CD4-positive, alpha-beta memory T cell (primary cell): Measurements from ENCODE around the gene EVC. TPM values are rescaled to one million over a fixed set of nuclear protein-coding genes. Genes with fewer than 3 reads are reported as not detected.

Experiments
- CTCF ChIA-PET: fragments of 350-600 bp; sonication (Branson Sonifier 250); formaldehyde crosslinking; loops from one replicate; lab custom pipeline; 2021; ENCODE audit warnings: inconsistent platforms; ENCODE audit not compliant: partially characterized antibody; lab: Charles Lee
- POLR2A ChIA-PET: fragments of 350-600 bp; sonication (Branson Sonifier 250); formaldehyde crosslinking; loops from one replicate; lab custom pipeline; 2021; ENCODE audit not compliant: partially characterized antibody; lab: Charles Lee
- DNase-seq, 5 donors: peaks; one replicate each; pipeline versions ENCODE4 v3.0.0 to v3.0.0-alpha.2; 2020 to 2022; ENCODE audit warnings: mixed read lengths in 1 of 5
- H3K27ac ChIP-seq: one replicate; pipeline ENCODE4 v1.7.0; 2013; ENCODE audit warnings: low read depth, low read length
- H3K27me3 ChIP-seq: 2 replicates; pipeline ENCODE4 v1.7.0; 2013; ENCODE audit warnings: mild to moderate bottlenecking, low read length, moderate library complexity; ENCODE audit not compliant: insufficient read depth
- H3K36me3 ChIP-seq: 2 replicates; pipeline ENCODE4 v1.7.0; 2013; ENCODE audit warnings: mild to moderate bottlenecking, low read length, moderate library complexity; ENCODE audit not compliant: insufficient read depth
- H3K4me1 ChIP-seq: 2 replicates; pipeline ENCODE4 v1.7.0; 2013; ENCODE audit warnings: mild to moderate bottlenecking, low read length, moderate library complexity; ENCODE audit not compliant: insufficient read depth
- H3K4me3 ChIP-seq, 2 donors: one replicate each; pipeline ENCODE4 v1.7.0; 2013; ENCODE audit warnings: low read length in 2 of 2, mild to moderate bottlenecking in 1 of 2
- H3K9me3 ChIP-seq, 2 donors: one replicate each; pipeline ENCODE4 v1.7.0; 2013; ENCODE audit warnings: low read length in 2 of 2, control low read depth in 1 of 2; ENCODE audit not compliant: control insufficient read depth in 1 of 2
- H3K27ac Mint-ChIP-seq, 7 donors: one replicate each; pipeline ENCODE4 v1.8.0; 2020 to 2021; ENCODE audit warnings: mixed read lengths in 7 of 7, mild to moderate bottlenecking in 6 of 7, inconsistent platforms in 3 of 7, moderate library complexity in 3 of 7
- H3K27me3 Mint-ChIP-seq, 2 donors: one replicate each; pipeline ENCODE4 v1.8.0; 2020 to 2021; ENCODE audit warnings: mixed read lengths in 2 of 2
- H3K36me3 Mint-ChIP-seq, 2 donors: one replicate each; pipeline ENCODE4 v1.8.0; 2020 to 2021; ENCODE audit warnings: mixed read lengths in 2 of 2, inconsistent platforms in 1 of 2, mild to moderate bottlenecking in 1 of 2
- H3K4me1 Mint-ChIP-seq, 4 donors: one replicate each; pipeline ENCODE4 v1.8.0; 2020 to 2021; ENCODE audit warnings: mixed read lengths in 4 of 4, mild to moderate bottlenecking in 1 of 4
- H3K4me3 Mint-ChIP-seq, 8 donors: one replicate each; pipeline ENCODE4 v1.8.0; 2020 to 2021; ENCODE audit warnings: mixed read lengths in 8 of 8, mild to moderate bottlenecking in 7 of 8, moderate library complexity in 6 of 8, inconsistent platforms in 3 of 8
- H3K9me3 Mint-ChIP-seq, 8 donors: one replicate each; pipeline ENCODE4 v1.8.0; 2020 to 2021; ENCODE audit warnings: mixed read lengths in 8 of 8, mild to moderate bottlenecking in 5 of 8, inconsistent platforms in 3 of 8, moderate library complexity in 1 of 8
- intact Hi-C: fragments of 100-400 bp; cut with micrococcal nuclease; formaldehyde crosslinking; loops from one replicate; pipeline ENCODE4 v1.15.1; 2023
- polyA plus RNA-seq, 2 donors: library from polyadenylated mRNA; unstranded; fragments of 300-500 nt; fragmentation: Illumina TruSeq; gene quantifications; one replicate each; pipeline ENCODE4 v1.2.3, GENCODE V29; 2021
- total RNA-seq, 2 experiments: library from RNA; stranded (reverse); gene quantifications; one replicate each; pipeline ENCODE4 v1.2.3, GENCODE V29; 2021

EVC gene
- total and polyA plus RNA-seq, 4 experiments from 2014 or later: 0.17 to 2.9 (median 2.1) TPM; not detected in 1

DNA sequence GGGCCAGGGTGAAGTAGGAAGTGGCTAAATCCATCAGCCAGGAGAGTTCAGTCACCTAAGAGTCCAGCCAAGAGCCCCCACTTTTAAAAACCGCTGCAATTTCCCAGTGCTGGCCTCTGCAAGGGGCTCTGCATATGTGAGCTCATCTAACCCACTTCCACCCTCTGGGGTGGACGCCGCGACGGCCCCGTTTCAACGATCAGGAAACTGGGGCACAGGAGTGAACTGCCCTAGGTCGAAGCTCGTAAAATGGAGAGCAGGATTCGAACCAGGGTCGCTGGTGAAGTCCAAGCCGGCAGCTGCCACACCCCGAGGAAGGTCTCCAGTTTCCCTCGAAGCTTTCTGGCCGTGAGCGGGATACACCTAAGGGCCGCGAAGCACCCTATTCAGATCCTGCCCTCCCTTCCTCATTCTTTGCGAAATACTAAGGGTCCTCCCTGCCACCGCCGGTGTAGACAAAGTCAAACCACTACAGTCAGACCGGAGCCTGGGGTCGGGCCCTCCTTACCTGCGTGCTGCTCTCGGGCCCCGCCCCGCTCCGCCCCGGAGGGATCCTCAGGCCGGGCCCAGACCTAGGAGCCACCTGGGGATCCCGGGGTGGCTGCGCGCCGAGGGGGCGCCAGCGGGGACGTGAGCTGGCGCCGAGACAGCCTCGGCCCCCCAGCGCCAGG, 3.1 kb upstream of the EVC start:
- peak overlapping the region in 1 of 2 donors; percentile 11 for H3K4me3 ChIP-seq
- no peak for DNase-seq
- intact Hi-C loops: no loop called here
- Mint-ChIP-seq H3K4me3 (peak overlapping the region; percentile 9 to 79 (median 60)), H3K9me3 (peaks cover 0 to 8% (median 3%) of the 10 kb centered on the region in 8 donors), H3K36me3 (peaks cover 0 to 2% of the 10 kb centered on the region in 2 donors), H3K27ac (peak overlapping the region in 1 of 7 donors; percentile 10), H3K27me3 (peaks cover 11 to 30% of the 10 kb centered on the region in 2 donors), H3K4me1 (peaks cover 14 to 47% (median 27%) of the 10 kb centered on the region in 4 donors)
- H3K9me3 ChIP-seq: no peaks in the 10 kb centered on the region
- H3K27ac ChIP-seq: no peak overlapping the region
- peaks cover 5% of the 10 kb centered on the region for H3K4me1 ChIP-seq
- CTCF ChIA-PET: no interaction called here
- POLR2A ChIA-PET: interaction anchor here (0.5 kb wide), 1 partner anchor 13 kb away, joined by 3 read pairs; no protein-coding TSS in a partner anchor
- no peaks in the 10 kb centered on the region for H3K36me3 ChIP-seq
- peaks cover 4% of the 10 kb centered on the region for H3K27me3 ChIP-seq

DNA sequence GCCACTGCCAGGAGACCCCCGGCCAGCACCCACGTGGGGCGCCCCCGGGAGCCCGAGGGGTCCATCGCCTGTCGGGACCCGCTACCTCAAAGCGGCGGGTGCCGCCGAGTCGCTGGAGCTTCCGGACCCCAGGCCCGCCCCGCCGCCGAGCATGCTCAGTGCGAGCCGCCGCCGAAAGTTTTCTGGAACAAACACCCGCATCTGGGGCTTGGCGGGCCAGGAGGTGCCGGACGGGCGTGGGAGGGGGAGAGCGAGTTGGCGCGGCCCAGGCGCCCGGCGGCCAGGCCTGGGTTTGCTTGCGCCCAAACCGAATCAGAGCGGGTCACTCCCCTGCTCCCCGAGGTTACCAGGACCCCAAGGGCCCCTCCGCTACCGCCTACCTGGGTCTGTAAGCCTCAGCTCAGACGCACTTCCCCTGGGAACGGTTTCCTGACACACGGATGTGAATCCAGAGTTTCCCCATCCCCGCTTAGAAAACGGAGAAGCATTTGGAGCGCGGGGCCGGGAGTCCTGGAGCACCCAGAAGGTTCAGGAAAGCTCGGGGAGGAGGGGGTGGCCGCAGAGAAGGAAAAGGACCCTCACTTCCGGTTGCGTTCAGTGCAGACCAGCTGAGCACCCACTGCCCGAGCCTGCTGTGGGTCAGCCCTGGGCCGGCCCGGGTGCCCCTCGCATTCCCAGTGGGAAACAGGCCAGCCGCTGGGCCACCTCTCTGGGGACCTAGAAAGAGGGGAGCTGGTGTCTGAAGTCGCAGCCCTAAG, 2.4 kb upstream of the EVC start, which contains the start of gene EVC2:
Gene EVC2, minus strand, starts transcription at position 111 of the 758 bp plus-strand sequence. Its CDS starts 46 bp downstream, at position 65.
- H3K4me1 ChIP-seq: peaks cover 5% of the 10 kb centered on the region
- peaks cover 0 to 2% of the 10 kb centered on the region in 2 donors for H3K36me3 Mint-ChIP-seq
- H3K27me3 ChIP-seq: peaks cover 4% of the 10 kb centered on the region
- ChIA-PET CTCF (no interaction called here), POLR2A (no interaction called here)
- H3K27ac Mint-ChIP-seq: peak within 1 kb of the TSS in 4 of 7 donors; percentile 10 to 68 (median 34)
- H3K9me3 Mint-ChIP-seq: peaks cover 0 to 8% (median 2%) of the 10 kb centered on the region in 8 donors
- peaks cover 11 to 30% of the 10 kb centered on the region in 2 donors for H3K27me3 Mint-ChIP-seq
- H3K4me3 Mint-ChIP-seq: peak within 1 kb of the TSS; percentile 25 to 79 (median 63)
- no peaks in the 10 kb centered on the region for H3K9me3 ChIP-seq
- no peaks in the 10 kb centered on the region for H3K36me3 ChIP-seq
- H3K4me1 Mint-ChIP-seq: peaks cover 14 to 47% (median 27%) of the 10 kb centered on the region in 4 donors
- intact Hi-C loops: no loop called here
- peak in 2 of 5 donors; percentile 10 to 26 for DNase-seq
- H3K4me3 ChIP-seq: peak within 1 kb of the TSS in 1 of 2 donors; percentile 11
- no peak within 1 kb of the TSS for H3K27ac ChIP-seq

DNA sequence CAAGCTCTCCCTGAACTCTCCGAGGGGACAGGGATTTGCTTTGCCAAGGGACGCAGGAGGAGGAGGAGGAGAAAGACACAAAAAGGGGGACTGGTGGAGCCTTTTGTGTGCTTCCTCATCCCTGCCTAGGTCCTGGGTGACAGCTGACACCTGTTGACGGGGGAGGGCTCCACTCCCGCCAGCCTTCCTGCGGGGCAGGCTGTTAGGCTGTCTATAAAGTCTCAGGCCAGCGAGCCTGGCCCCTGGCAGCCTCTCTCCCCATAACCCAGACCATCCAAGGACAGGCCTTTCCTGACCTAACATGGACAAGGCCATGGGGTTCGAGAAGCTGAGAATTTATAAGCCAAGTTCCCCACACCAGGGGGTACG, 1.8 kb upstream of the EVC start:
- ChIA-PET CTCF (no interaction called here), POLR2A (no interaction called here)
- H3K4me1 ChIP-seq: peaks cover 5% of the 10 kb centered on the region
- peaks cover 0 to 2% of the 10 kb centered on the region in 2 donors for H3K36me3 Mint-ChIP-seq
- peaks cover 0 to 9% (median 4%) of the 10 kb centered on the region in 8 donors for H3K9me3 Mint-ChIP-seq
- intact Hi-C loops: no loop called here
- no peak overlapping the region for H3K4me3 ChIP-seq
- H3K4me3 Mint-ChIP-seq: peak overlapping the region in 1 of 8 donors; percentile 36
- H3K27me3 ChIP-seq: peaks cover 4% of the 10 kb centered on the region
- H3K4me1 Mint-ChIP-seq: peaks cover 14 to 47% (median 27%) of the 10 kb centered on the region in 4 donors
- DNase-seq: no peak
- peaks cover 11 to 32% of the 10 kb centered on the region in 2 donors for H3K27me3 Mint-ChIP-seq
- H3K27ac Mint-ChIP-seq: no peak overlapping the region
- H3K27ac ChIP-seq: no peak overlapping the region
- H3K9me3 ChIP-seq: no peaks in the 10 kb centered on the region
- H3K36me3 ChIP-seq: no peaks in the 10 kb centered on the region

DNA sequence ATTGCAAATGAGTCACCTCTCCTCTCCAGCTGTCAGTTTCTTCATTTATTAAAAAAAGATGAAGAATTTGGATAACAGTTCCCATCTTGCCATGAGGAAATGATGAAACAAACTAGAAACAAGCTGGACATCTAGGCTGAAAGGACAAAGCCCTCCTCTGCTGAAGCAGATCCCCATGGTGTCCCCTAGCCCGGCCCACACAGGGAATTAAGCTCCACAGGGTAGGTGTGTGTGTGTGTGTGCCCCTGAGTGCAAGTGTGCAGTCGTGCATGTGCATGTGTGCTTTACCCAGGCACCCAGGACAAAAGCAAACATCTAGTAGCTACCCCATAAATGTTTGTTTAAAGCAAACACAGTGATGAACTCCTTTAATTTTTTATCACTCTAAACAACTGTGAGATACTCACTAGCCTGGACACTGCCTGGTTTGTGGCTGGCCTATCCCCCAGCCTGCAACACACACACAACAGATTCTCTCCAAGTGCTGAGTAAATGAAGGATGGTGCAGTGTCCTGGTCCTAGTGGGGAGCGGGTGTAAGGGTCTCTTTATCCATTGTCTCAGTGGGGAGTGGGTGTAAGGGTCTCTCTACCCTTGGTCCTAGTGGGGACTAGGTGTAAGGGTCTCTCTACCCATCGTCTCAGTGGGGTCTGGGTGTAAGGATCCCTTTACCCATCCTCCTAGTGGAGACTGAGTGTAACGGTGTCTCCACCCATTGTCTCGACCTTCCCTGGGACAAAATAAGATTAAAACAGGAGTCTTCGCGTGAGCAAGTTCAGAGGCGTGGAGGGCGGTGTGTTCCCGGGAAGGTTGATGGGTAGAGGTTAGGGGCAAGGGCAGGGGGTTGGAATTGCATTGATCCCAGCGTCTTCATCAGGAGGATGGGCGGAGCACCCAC, 688 bp upstream of the EVC start:
- ChIA-PET CTCF (interaction anchor here (0.6 kb wide), 1 partner anchor 270 kb away, joined by 3 read pairs; no protein-coding TSS in a partner anchor), POLR2A (no interaction called here)
- H3K27me3 ChIP-seq: peaks cover 4% of the 10 kb centered on the region
- peaks cover 5% of the 10 kb centered on the region for H3K4me1 ChIP-seq
- no peak overlapping the region for H3K27ac ChIP-seq
- Mint-ChIP-seq H3K4me1 (peaks cover 14 to 47% (median 27%) of the 10 kb centered on the region in 4 donors), H3K4me3 (peak overlapping the region; percentile 71 to 90 (median 84)), H3K9me3 (peaks cover 0 to 18% (median 13%) of the 10 kb centered on the region in 8 donors), H3K27ac (peak overlapping the region in 6 of 7 donors; percentile 22 to 85 (median 40)), H3K36me3 (peaks cover 0 to 2% of the 10 kb centered on the region in 2 donors), H3K27me3 (peaks cover 11 to 34% of the 10 kb centered on the region in 2 donors)
- no peak overlapping the region for H3K4me3 ChIP-seq
- intact Hi-C loops: no loop called here
- DNase-seq: no peak
- no peaks in the 10 kb centered on the region for H3K9me3 ChIP-seq
- no peaks in the 10 kb centered on the region for H3K36me3 ChIP-seq

DNA sequence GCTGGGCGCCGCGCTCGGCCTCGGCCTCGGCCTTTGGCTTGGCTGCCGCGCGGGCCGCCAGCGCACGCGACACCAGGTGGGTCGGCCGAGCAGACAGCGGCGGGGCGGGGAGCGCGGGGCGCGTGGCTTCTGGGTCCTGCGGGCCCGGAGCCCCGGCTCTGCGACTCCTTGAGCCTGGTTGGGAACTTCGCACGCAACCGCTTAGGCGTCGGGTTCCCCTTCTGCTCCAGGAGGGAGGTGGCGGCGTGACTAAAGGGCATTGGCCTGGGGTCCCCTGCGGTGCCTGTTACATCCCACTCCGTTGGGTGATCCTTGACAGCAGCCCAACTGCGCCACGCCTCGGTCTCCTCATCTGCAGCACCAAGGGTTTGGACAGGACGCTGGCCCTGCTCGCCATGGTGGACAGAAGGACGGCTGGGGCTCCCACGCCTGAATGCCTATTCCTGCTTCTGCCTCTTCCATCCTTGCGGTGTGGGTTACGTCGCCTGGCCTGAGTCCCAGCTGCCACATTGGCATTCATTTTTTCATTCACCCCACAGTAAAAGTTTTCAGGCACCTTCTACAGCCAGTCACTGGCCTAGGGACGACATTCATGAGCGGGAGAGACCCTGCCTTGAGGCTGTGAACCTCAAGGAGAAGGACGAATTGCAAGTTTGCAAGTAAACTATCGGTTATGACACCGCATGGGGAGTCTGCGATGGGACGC, 631 bp downstream of the EVC start:
- Mint-ChIP-seq H3K4me3 (peak overlapping the region; percentile 21 to 73 (median 59)), H3K27me3 (peaks cover 11 to 32% of the 10 kb centered on the region in 2 donors)

DNA sequence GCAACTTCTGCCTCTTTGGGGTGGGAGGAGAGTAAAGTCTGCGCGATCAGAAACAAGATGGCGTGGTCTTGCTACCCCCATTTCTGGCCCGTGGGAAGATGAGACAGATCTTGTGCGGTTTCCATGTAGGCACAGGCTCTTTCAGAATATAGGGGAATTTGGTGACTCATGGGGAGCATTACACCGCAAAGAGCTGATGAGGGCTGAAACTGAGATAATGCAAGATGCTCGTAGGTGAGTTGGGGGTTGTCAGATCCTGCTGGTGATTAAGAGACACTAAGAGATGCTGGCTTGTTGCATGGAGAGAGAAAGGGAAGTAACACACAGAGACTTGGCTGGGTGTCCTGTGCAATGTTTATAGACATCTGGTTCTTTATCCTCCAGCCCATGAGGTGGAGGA, 1.5 kb downstream of the EVC start:
- ChIA-PET POLR2A (no interaction called here), CTCF (no interaction called here)
- Histone ChIP-seq H3K4me1 (peaks cover 4% of the 10 kb centered on the region), H3K27me3 (peaks cover 2% of the 10 kb centered on the region), H3K9me3 (no peaks in the 10 kb centered on the region), H3K27ac (no peak overlapping the region), H3K4me3 (no peak overlapping the region), H3K36me3 (no peaks in the 10 kb centered on the region)
- Mint-ChIP-seq H3K4me1 (peaks cover 10 to 32% (median 17%) of the 10 kb centered on the region in 4 donors), H3K36me3 (peaks cover 0 to 2% of the 10 kb centered on the region in 2 donors), H3K27me3 (peaks cover 6 to 24% of the 10 kb centered on the region in 2 donors), H3K9me3 (peaks cover 0 to 31% (median 19%) of the 10 kb centered on the region in 8 donors), H3K4me3 (peak overlapping the region in 4 of 8 donors; percentile 2 to 40 (median 15)), H3K27ac (peak overlapping the region in 1 of 7 donors; percentile 10)
- intact Hi-C loops: no loop called here
- peak in 1 of 5 donors; percentile 43 for DNase-seq

More for the DNA sequence above, 631 bp downstream of the EVC start:
- peaks cover 5% of the 10 kb centered on the region for H3K4me1 ChIP-seq
- peak overlapping the region in 1 of 7 donors; percentile 48 for H3K27ac Mint-ChIP-seq
- H3K4me1 Mint-ChIP-seq: peaks cover 11 to 38% (median 24%) of the 10 kb centered on the region in 4 donors
- ChIA-PET CTCF (no interaction called here), POLR2A (no interaction called here)
- no peak overlapping the region for H3K27ac ChIP-seq
- peaks cover 0 to 25% (median 16%) of the 10 kb centered on the region in 8 donors for H3K9me3 Mint-ChIP-seq
- H3K9me3 ChIP-seq: no peaks in the 10 kb centered on the region
- intact Hi-C loops: no loop called here
- H3K27me3 ChIP-seq: peaks cover 4% of the 10 kb centered on the region
- no peak overlapping the region for H3K4me3 ChIP-seq
- no peak for DNase-seq
- H3K36me3 ChIP-seq: no peaks in the 10 kb centered on the region
- H3K36me3 Mint-ChIP-seq: peaks cover 0 to 2% of the 10 kb centered on the region in 2 donors
